DMS 273 (cell line): ENCODE results near the gene FAM131A.
A peak's percentile ranks its signal among the peaks of the same experiment; 100 is the strongest.

Experiments
- DNase-seq: peaks from one replicate; lab custom pipeline; 2025; ENCODE audit not compliant: unreplicated experiment; lab: John Stamatoyannopoulos, UW

FAM131A gene

GRCh38 chr3:184373422-184373821 is 36.0 kb downstream of the FAM131A start:
- no peak for DNase-seq

GRCh38 chr3:184375747-184376461 is 38.5 kb downstream of the FAM131A start:
- no peak for DNase-seq

DNA sequence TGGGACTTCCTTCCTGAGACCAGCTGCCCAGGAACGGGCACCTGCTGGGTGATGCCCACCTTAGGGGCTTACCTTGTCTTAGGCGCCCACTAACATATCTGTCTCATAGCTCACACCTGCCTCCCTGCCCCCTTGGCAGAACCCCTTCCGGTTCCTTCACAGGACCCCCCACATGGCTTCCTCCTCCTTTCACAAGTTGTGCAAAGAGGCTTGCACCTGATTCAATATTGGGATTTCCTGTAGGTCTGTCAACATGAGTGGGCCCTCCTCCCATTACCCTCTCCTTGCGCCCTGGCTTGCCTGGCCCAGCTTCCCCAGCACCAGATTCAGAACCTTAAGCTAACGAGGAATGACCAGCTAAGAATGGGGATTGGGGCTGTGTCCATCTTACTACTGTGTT is 40.0 kb downstream of the FAM131A start:
- DNase-seq: no peak

GRCh38 chr3:184377882-184378445 is 40.6 kb downstream of the FAM131A start, which contains the start of gene THPO:
Gene THPO (minus strand): TSS chr3:184378207. CDS start chr3:184376259, 1,948 bp downstream.
- no peak for DNase-seq

DNA sequence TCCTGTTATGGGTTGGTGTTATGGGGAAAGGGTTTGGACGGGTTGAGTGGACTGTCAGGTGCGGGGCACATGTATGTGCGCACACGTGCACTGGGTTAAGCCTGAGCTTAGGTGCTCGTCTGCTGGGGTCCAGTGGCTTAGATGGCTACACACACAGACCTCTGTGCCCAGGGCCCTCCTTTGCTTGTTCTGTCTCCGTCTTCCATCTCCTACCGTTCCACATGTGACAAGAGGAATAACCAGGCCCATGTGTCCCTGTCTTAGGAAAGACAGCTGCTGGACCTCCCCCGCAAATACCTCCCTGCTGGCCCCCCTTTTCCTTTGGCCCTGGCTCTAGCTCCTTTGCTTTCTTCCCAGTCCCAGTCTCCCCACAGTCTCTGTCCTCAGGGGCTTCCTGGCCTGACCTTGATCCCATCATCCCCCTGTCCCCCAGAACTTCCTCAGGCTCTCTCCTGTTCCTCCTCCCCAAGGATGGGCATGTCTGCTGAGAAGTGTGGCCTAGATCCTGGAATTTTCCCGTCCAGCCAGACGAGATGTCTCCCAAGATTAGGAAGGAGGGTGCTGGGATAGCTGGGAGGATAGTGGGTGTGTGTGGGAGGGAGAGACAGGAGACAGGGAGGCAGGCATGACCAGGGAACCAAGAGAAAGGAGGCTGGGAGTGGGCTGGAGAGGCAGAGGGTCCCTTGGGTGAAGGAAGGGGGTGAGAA is 41.4 kb downstream of the FAM131A start:
- no peak for DNase-seq

- DNase-seq: no peak
Measured at GRCh38 chr3:184379358-184380184, 42.2 kb downstream of the FAM131A start, which contains the start of gene CHRD. Gene CHRD (plus strand): TSS chr3:184380054. CDS start chr3:184380319, 265 bp downstream.

DNA sequence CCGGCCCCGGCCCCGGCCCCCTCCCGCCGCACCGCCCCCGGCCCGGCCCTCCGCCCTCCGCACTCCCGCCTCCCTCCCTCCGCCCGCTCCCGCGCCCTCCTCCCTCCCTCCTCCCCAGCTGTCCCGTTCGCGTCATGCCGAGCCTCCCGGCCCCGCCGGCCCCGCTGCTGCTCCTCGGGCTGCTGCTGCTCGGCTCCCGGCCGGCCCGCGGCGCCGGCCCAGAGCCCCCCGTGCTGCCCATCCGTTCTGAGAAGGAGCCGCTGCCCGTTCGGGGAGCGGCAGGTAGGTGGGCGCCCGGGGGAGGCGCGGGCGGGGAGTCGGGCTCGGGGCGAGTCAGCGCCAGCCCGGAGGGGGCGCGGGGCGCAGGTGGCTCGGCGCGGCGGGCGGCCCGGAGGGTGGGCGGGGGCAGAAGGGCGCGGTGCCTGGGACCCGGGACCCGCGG is 42.8 kb downstream of the FAM131A start:
- DNase-seq: peak; percentile 91

- peak; percentile 69 for DNase-seq
Measured at GRCh38 chr3:184380627-184381260, 43.3 kb downstream of the FAM131A start.

DNA sequence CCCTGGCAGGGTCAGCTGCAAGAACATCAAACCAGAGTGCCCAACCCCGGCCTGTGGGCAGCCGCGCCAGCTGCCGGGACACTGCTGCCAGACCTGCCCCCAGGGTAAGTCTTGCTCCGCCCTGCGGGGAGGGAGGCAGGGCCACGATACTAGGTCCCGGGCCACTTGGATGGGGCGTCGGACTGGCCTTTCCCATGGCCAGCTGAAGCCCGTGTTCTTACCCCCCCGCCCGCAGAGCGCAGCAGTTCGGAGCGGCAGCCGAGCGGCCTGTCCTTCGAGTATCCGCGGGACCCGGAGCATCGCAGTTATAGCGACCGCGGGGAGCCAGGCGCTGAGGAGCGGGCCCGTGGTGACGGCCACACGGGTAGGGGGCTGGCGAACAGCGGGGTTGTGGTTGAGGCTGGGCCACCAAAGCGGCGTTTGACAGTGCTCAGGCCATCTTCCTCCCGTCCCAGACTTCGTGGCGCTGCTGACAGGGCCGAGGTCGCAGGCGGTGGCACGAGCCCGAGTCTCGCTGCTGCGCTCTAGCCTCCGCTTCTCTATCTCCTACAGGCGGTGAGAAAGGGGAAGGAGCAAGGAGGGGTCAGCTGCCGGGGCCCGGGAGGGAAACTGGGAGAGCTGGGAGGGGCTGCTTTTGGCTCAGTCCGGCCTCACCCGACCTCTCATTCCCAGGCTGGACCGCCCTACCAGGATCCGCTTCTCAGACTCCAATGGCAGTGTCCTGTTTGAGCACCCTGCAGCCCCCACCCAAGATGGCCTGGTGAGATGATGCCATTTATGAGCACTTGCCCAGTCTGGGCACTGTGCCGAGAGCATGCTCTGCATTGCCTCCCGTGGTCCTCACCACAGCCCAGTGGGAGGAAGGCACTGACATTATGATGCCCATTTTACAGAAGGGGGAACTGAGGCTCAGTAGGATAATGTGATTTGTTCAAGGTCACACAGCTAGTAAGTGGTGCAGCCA is 44.1 kb downstream of the FAM131A start:
- DNase-seq: no peak

DNA sequence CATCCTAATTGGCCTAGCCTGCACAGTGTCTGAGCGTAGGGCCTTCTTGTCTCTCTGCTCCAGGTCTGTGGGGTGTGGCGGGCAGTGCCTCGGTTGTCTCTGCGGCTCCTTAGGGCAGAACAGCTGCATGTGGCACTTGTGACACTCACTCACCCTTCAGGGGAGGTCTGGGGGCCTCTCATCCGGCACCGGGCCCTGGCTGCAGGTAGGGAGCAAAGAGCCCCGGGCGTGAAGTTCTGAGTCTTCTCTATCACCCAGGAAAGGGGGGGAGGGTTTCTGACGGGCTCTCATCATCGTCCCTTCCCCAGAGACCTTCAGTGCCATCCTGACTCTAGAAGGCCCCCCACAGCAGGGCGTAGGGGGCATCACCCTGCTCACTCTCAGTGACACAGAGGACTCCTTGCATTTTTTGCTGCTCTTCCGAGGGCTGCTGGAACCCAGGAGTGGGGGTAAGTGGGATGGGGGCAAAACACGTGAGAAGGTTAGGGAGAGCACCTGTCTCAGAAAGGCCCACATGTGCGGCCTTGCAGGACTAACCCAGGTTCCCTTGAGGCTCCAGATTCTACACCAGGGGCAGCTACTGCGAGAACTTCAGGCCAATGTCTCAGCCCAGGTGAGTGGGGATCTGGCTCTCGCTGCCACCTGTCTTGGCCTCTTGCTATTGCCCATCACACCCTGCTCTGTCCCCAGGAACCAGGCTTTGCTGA is 45.1 kb downstream of the FAM131A start:
- DNase-seq: no peak

DNA sequence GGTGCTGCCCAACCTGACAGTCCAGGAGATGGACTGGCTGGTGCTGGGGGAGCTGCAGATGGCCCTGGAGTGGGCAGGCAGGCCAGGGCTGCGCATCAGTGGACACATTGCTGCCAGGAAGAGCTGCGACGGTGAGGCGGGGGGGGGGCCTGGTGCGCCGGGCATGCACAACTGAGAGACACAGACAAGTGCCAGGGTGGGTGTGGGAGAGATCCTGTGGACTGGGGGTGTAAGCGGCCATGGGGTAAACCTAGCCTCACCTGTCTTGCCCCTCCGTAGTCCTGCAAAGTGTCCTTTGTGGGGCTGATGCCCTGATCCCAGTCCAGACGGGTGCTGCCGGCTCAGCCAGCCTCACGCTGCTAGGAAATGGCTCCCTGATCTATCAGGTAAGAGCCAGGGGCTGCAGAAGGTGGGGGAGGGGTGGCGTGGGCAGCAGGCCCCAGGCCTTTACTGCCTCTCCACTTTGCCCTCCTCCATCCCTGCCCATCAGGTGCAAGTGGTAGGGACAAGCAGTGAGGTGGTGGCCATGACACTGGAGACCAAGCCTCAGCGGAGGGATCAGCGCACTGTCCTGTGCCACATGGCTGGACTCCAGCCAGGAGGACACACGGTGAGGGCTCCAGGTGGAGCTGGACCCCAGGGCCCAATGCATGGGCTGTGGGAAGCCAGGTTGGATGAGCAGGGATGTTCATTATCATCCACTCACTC is 45.8 kb downstream of the FAM131A start:
- DNase-seq: no peak

GRCh38 chr3:184384342-184384741 is 46.9 kb downstream of the FAM131A start:
- no peak for DNase-seq

DNA sequence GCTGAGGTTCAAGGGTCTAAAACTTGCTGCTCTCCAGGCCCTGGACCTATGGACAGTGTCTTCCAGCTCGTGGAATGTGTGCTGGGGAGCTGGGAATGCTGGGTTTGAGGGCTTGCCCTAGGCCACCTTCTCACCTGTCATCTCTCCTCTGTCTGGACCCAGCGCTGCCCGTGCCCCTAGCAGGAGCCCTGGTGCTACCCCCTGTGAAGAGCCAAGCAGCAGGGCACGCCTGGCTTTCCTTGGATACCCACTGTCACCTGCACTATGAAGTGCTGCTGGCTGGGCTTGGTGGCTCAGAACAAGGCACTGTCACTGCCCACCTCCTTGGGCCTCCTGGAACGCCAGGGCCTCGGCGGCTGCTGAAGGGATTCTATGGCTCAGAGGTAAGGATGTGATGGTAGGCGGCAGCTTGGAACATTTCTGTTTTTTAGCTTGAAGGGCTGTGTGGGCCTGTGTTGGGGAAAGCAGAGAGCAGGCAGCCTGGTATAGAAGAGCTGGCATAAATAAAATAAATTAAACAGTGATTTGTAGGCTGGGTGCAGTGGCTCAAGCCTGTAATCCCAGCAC is 47.5 kb downstream of the FAM131A start:
- DNase-seq: no peak

DNA sequence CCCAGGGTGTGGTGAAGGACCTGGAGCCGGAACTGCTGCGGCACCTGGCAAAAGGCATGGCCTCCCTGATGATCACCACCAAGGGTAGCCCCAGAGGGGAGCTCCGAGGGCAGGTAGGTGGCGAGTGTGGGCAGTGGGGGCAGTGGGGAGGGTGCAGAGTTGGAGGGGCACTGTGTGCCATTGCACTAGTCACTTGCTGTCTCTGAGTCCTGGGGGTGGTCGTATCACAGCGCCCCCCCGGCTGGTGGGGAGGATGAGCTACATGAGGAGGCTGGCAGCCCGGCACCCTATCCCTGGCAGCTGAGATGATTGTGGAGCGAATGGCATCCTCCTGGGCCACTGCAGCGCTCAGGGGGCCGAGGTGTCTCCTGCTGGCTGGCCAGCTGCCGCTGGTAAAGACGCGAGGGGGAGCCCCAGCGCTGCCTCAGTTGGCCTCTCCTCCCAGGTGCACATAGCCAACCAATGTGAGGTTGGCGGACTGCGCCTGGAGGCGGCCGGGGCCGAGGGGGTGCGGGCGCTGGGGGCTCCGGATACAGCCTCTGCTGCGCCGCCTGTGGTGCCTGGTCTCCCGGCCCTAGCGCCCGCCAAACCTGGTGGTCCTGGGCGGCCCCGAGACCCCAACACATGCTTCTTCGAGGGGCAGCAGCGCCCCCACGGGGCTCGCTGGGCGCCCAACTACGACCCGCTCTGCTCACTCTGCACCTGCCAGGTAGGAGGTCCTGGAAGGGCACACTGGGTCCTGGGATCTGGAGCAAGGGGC is 48.8 kb downstream of the FAM131A start:
- no peak for DNase-seq

DNA sequence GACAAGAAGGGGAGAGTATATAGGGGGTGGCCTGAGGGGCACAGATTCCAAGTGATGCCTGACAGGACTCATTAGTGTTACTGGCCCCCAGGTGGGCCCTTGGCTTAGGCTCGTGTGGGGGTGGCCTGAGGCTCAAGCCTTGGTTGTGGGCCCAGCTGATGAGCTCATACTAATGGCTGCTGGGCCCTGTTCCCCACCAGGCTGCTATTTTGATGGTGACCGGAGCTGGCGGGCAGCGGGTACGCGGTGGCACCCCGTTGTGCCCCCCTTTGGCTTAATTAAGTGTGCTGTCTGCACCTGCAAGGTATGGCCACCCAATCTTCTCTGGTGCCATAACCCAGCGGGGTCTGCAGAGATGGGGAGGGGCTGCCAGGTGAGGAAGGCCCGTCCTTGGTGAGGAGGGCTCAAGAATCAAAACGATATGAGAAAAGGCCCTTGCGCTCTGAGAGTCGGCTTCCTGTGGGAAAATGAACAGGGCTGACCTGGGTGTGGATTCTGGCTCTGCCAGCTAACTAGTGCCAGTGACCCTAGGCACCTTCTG is 49.8 kb downstream of the FAM131A start:
- DNase-seq: no peak

DNA sequence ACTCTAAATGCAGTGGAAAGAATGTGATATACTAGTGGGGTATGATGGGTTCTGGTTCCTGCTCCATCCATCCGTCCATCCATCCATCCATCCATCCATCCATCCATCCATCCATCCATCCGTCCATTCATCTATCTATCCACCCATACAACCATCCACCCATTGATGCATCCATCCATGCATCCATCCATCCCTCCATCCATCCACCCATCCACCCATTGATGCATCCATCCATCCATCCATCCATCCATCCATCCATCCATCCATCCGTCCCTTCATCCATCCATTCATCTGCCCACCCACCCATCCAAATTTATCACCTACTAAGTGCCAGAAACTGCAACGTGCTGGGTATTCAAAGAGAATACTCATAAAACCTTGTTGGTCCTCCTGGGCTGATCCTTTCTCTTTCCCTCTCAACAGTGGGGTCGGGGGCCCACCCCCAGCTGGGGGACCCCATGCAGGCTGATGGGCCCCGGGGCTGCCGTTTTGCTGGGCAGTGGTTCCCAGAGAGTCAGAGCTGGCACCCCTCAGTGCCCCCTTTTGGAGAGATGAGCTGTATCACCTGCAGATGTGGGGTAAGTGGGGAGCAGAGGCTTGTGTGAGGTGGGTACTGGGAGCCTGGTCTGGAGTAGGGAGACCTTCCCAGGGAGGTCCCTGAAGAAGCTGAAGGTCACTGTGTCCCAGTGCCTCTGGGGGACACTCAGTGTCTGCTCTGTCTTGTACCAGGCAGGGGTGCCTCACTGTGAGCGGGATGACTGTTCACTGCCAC is 51.0 kb downstream of the FAM131A start:
- no peak for DNase-seq
